BLaER1 treated with 17β-estradiol and CSF1 and Interleukin-3, amounts not matched to agents 10 nM and 100 nM (cell line): ENCODE measurements around the gene OLFM2.

ENCODE experiments used
- H3K27ac ChIP-seq, 11 experiments: shearing (Covaris generic); formaldehyde crosslinking; 2 replicates each; pipeline ENCODE4 v1.8.1; 2022
- H3K27me3 ChIP-seq, 11 experiments: shearing (Covaris generic); formaldehyde crosslinking; 2 replicates each; pipeline ENCODE4 v1.8.1; 2022
- H3K36me3 ChIP-seq, 11 experiments: shearing (Covaris generic); formaldehyde crosslinking; 2 replicates each; pipeline ENCODE4 v1.8.1; 2022
- H3K4me1 ChIP-seq, 10 experiments: shearing (Covaris generic); formaldehyde crosslinking; 2 replicates each; pipeline ENCODE4 v1.8.1; 2022
- H3K4me2 ChIP-seq, 11 experiments: shearing (Covaris generic); formaldehyde crosslinking; 2 replicates each; pipeline ENCODE4 v1.8.1; 2022
- H3K4me3 ChIP-seq, 10 experiments: shearing (Covaris generic); formaldehyde crosslinking; 2 replicates each; pipeline ENCODE4 v1.8.1; 2022
- H3K9ac ChIP-seq, 11 experiments: shearing (Covaris generic); formaldehyde crosslinking; 2 replicates each; pipeline ENCODE4 v1.8.1; 2022
- H3K9me3 ChIP-seq, 11 experiments: shearing (Covaris generic); formaldehyde crosslinking; replicated peaks in 1 of 11; 2 replicates each; pipeline ENCODE4 v1.8.1; 2022
- H4K20me1 ChIP-seq, 11 experiments: shearing (Covaris generic); formaldehyde crosslinking; 2 replicates each; pipeline ENCODE4 v1.8.1; 2022
- Cebpa-rat ChIP-seq, 11 experiments: shearing (Covaris generic); IDR thresholded peaks; 2 replicates each; pipeline ENCODE4 v1.8.1; 2022

Gene OLFM2

GRCh38 chr19:9819596-9819909, 116.8 kb downstream of the OLFM2 start:
- peak overlapping the region in 8 of 11 experiments; percentile 37 to 73 (median 54); a peak in 13 of 22 replicates for H3K9ac ChIP-seq

GRCh38 chr19:9818734-9819595, 117.3 kb downstream of the OLFM2 start, which contains the start of gene FBXL12:
Gene FBXL12 (minus strand): TSS chr19:9819079. CDS start chr19:9818813, 266 bp downstream.
- peak within 1 kb of the TSS; percentile 84 to 99 (median 94) for H3K4me2 ChIP-seq
- no peaks in the 10 kb centered on the region for H3K27me3 ChIP-seq
- peaks cover 22 to 49% (median 38%) of the 10 kb centered on the region in 11 experiments for H3K36me3 ChIP-seq
- peaks cover 13 to 34% (median 32%) of the 10 kb centered on the region in 11 experiments for H3K9me3 ChIP-seq
- H3K27ac ChIP-seq, result peak within 1 kb of the TSS; percentile 81 to 98 (median 91)
- H3K4me3 ChIP-seq, result peak within 1 kb of the TSS; percentile 81 to 100 (median 94)
- peaks cover 0 to 27% (median 7%) of the 10 kb centered on the region in 11 experiments; a peak in 9 of 22 replicates for H4K20me1 ChIP-seq
- peaks cover 21 to 37% (median 30%) of the 10 kb centered on the region in 10 experiments for H3K4me1 ChIP-seq
- H3K9ac ChIP-seq, result peak within 1 kb of the TSS; percentile 88 to 99 (median 95)
- no peak for TF ChIP-seq Cebpa-rat (IDR thresholded peaks at IDR 0.05)

More at GRCh38 chr19:9819596-9819909, 116.8 kb downstream of the OLFM2 start:
- Histone ChIP-seq H3K4me2 (peak overlapping the region; percentile 47 to 84 (median 78)), H3K27ac (peak overlapping the region in 9 of 11 experiments; percentile 15 to 61 (median 45); a peak in 15 of 22 replicates), H3K27me3 (no peaks in the 10 kb centered on the region), H3K4me3 (peak overlapping the region; percentile 37 to 63 (median 54); a peak in 18 of 20 replicates), H3K4me1 (peaks cover 21 to 41% (median 34%) of the 10 kb centered on the region in 10 experiments), H4K20me1 (peaks cover 0 to 33% (median 9%) of the 10 kb centered on the region in 11 experiments; a peak in 10 of 22 replicates), H3K36me3 (peaks cover 19 to 49% (median 38%) of the 10 kb centered on the region in 11 experiments), H3K9me3 (peaks cover 13 to 29% (median 27%) of the 10 kb centered on the region in 11 experiments)
- TF ChIP-seq Cebpa-rat (IDR thresholded peaks at IDR 0.05), result no peak

GRCh38 chr19:9818175-9818733, 118.1 kb downstream of the OLFM2 start:
- Histone ChIP-seq H3K27me3 (no peaks in the 10 kb centered on the region), H4K20me1 (peaks cover 0 to 20% (median 2%) of the 10 kb centered on the region in 11 experiments; a peak in 6 of 22 replicates), H3K9me3 (peaks cover 13 to 34% (median 32%) of the 10 kb centered on the region in 11 experiments), H3K4me1 (peaks cover 18 to 30% (median 23%) of the 10 kb centered on the region in 10 experiments), H3K36me3 (peaks cover 30 to 50% (median 42%) of the 10 kb centered on the region in 11 experiments), H3K27ac (peak overlapping the region; percentile 81 to 98 (median 91)), H3K4me3 (peak overlapping the region; percentile 81 to 100 (median 94)), H3K9ac (peak overlapping the region; percentile 88 to 99 (median 95)), H3K4me2 (peak overlapping the region; percentile 83 to 99 (median 94))
- TF ChIP-seq Cebpa-rat (IDR thresholded peaks at IDR 0.05), result no peak

- no peak for TF ChIP-seq Cebpa-rat (IDR thresholded peaks at IDR 0.05)
- H3K36me3 ChIP-seq, result peaks cover 86 to 100% (median 97%) of the 10 kb centered on the region in 11 experiments
- H3K9me3 ChIP-seq, result peaks cover 11 to 23% (median 21%) of the 10 kb centered on the region in 11 experiments
- no peak overlapping the region for H3K4me2 ChIP-seq
- no peaks in the 10 kb centered on the region for H3K4me1 ChIP-seq
- H3K4me3 ChIP-seq, result no peak overlapping the region
- H3K9ac ChIP-seq, result no peak overlapping the region
- peaks cover 0 to 40% (median 13%) of the 10 kb centered on the region in 11 experiments; a peak in 11 of 22 replicates for H4K20me1 ChIP-seq
- no peaks in the 10 kb centered on the region for H3K27me3 ChIP-seq
- no peak overlapping the region for H3K27ac ChIP-seq
Measured at GRCh38 chr19:9811139-9811538, 125.2 kb downstream of the OLFM2 start.

GRCh38 chr19:9808855-9809824, 127.2 kb downstream of the OLFM2 start:
- no peaks in the 10 kb centered on the region for H3K4me1 ChIP-seq
- no peak overlapping the region for H3K4me2 ChIP-seq
- TF ChIP-seq Cebpa-rat (IDR thresholded peaks at IDR 0.05), result no peak
- H3K4me3 ChIP-seq, result no peak overlapping the region
- H3K36me3 ChIP-seq, result peaks cover 81 to 99% (median 94%) of the 10 kb centered on the region in 11 experiments
- H3K9ac ChIP-seq, result no peak overlapping the region
- H3K27ac ChIP-seq, result no peak overlapping the region
- no peaks in the 10 kb centered on the region for H3K27me3 ChIP-seq
- H4K20me1 ChIP-seq, result peaks cover 0 to 42% (median 12%) of the 10 kb centered on the region in 11 experiments; a peak in 11 of 22 replicates
- H3K9me3 ChIP-seq, result peaks cover 0 to 3% (median 1%) of the 10 kb centered on the region in 11 experiments; a peak in 10 of 22 replicates

GRCh38 chr19:9806803-9807202, 129.5 kb downstream of the OLFM2 start:
- H3K9me3 ChIP-seq, result no peaks in the 10 kb centered on the region
- no peak overlapping the region for H3K4me3 ChIP-seq
- no peak overlapping the region for H3K4me2 ChIP-seq
- no peaks in the 10 kb centered on the region for H3K27me3 ChIP-seq
- H3K4me1 ChIP-seq, result no peaks in the 10 kb centered on the region
- peaks cover 66 to 93% (median 80%) of the 10 kb centered on the region in 11 experiments for H3K36me3 ChIP-seq
- peaks cover 0 to 36% (median 9%) of the 10 kb centered on the region in 11 experiments; a peak in 11 of 22 replicates for H4K20me1 ChIP-seq
- TF ChIP-seq Cebpa-rat (IDR thresholded peaks at IDR 0.05), result no peak
- no peak overlapping the region for H3K27ac ChIP-seq
- H3K9ac ChIP-seq, result no peak overlapping the region
